Astrocyte of the spinal cord (primary cell): ENCODE measurements around the gene SLC19A1.

Source experiments
- DNase-seq: peaks from one replicate; pipeline ENCODE4 v3.0.0; 2011; ENCODE audit warnings: low read depth, low spot score
- H3K4me3 ChIP-seq: 2 replicates; pipeline ENCODE4 v1.5.1; 2011; ENCODE audit warnings: low read depth, mild to moderate bottlenecking, low read length, moderate library complexity
- in situ Hi-C: cut with HindIII; loops from 2 replicates; pipeline ENCODE4 v1.10.0; 2017; ENCODE audit warnings: low sequenced_read_pairs
- TF ChIP-seq, protein P1 (sequence below): IDR thresholded peaks from 2 replicates; pipeline ENCODE4 v1.5.1; 2012; ENCODE audit warnings: low read depth, mild to moderate bottlenecking, low read length, inconsistent platforms

SLC19A1 gene

DNA sequence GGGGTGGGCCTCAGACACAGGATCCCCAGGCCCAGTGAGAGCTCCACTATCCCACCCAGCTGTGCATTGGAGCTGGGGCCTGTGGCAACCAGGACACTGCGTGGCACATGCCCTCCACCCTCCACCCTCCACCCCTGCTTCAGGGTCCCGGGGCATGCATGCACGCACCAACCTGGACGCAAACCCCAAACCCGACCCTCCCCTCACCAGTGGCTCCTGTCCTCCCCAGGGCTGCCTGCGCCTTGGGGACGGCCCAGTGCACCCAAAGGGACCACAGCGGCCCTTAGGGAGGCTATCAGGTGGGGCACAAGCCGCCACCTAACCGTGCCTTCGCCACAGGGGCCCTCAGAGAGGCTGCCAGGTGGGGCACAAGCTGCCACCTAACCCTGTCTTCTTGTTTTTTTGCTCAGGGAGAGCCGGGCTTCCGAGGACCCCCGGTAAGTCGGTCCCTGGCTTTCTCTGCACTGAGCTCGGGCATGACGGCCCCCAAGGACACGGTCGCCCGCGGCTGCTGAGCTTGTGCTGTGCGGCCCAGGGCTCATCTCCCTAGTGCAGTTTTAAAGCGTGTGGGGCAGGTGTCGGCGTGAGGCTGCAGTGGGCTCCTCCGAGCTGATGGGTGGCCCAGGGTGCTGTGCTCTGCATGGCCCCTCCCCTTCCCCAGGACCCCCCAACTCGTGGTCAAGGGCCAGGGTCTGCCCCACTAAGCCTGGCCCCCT lies 47.9 kb downstream of the SLC19A1 start:
- H3K4me3 ChIP-seq = no peak overlapping the region
- no peak for DNase-seq
- in situ Hi-C loops = no loop called here
- TF ChIP-seq, protein P1, sequence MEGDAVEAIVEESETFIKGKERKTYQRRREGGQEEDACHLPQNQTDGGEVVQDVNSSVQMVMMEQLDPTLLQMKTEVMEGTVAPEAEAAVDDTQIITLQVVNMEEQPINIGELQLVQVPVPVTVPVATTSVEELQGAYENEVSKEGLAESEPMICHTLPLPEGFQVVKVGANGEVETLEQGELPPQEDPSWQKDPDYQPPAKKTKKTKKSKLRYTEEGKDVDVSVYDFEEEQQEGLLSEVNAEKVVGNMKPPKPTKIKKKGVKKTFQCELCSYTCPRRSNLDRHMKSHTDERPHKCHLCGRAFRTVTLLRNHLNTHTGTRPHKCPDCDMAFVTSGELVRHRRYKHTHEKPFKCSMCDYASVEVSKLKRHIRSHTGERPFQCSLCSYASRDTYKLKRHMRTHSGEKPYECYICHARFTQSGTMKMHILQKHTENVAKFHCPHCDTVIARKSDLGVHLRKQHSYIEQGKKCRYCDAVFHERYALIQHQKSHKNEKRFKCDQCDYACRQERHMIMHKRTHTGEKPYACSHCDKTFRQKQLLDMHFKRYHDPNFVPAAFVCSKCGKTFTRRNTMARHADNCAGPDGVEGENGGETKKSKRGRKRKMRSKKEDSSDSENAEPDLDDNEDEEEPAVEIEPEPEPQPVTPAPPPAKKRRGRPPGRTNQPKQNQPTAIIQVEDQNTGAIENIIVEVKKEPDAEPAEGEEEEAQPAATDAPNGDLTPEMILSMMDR = no peak

DNA sequence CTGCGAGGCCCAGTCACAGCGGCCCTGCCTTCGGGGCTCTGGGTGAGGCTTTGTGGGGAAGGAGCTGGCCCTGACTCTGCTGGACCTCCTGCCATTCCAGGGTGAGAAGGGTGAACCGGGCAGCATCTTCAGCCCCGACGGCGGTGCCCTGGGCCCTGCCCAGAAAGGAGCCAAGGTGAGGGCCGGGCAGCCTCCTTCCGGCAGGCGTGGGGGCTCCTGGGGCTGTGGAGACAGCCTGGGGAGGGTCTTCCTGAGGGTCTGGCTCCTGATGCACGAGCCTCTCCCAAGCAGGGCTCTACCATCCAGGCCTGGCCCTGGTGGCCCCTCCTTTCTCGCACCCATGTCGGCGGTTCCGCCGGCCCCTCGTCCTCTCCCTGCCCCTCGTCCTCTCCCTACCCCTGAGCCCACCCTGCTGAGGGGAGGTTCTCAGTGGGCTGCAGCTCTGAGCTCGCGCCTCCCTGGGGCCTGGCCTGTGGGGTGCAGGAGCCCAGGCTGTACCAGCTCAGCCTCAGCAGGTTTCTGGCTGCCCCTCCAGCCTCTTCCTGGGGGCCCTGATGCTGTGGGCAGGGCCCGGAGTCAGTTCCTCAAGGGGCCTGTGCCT lies 48.7 kb downstream of the SLC19A1 start:
- TF ChIP-seq, protein P1 = no peak
- DNase-seq = no peak
- no peak overlapping the region for H3K4me3 ChIP-seq
- in situ Hi-C loops = no loop called here

DNA sequence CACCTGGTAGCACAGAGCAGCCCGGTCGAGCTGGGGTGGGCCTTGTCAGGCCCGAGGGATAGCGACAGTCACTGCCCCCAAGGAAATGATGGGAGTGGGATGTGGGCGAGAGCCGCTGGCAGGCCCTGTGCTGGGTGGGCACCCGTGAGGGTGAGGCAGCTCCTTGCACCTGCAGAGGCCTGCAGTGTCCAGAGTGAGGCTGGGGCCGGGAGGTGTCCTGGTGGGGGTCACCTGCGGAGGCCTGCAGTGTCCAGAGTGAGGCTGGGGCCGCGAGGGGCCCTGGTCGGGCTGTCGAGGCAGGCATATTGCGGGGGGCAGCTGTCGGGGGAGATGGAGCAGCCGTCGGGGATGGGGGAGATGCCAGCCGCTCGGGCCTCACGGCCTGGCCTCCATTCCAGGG lies 49.5 kb downstream of the SLC19A1 start:
- TF ChIP-seq, protein P1 = no peak
- in situ Hi-C loops = no loop called here
- DNase-seq = no peak
- H3K4me3 ChIP-seq = no peak overlapping the region

DNA sequence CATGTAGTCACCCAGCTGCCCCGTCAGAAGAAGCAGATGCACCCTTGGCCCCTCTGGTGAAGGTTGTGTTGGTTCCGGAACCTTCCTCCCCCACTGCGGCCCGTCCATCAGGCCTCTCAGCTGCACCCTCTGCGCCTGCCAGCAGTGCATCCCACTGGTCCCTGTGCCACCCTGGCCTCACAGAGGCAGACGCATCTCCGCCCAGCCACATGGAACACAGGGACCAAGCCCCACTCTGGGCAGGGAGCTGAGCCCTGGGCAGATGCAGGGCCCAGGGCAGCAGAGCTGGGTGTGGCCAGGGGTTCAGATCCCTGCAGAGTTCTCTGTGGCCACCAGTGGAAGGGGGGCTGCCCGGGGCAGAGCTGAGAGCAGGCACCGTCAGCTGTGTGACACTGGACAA lies 50.6 kb downstream of the SLC19A1 start:
- DNase-seq = no peak
- TF ChIP-seq, protein P1 = no peak
- in situ Hi-C loops = no loop called here
- no peak overlapping the region for H3K4me3 ChIP-seq

DNA sequence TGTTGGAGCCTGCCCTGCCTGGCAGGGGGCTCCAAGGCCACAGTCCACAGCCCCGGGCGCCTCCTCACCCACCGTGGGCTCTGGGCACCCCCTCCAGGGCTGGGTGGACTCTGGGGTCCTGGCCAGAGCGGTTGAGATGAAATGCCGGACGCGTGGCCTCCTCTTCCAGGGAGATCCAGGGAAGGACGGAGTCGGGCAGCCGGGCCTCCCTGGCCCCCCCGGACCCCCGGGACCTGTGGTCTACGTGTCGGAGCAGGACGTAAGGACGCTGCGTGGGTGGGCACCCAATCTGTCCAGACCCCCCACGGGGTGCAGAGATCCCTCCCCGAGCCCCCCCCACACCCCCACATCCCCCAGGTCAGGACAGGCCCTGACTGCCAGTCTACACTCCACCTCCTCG lies 51.2 kb downstream of the SLC19A1 start:
- TF ChIP-seq, protein P1 = no peak
- in situ Hi-C loops = no loop called here
- no peak overlapping the region for H3K4me3 ChIP-seq
- no peak for DNase-seq

DNA sequence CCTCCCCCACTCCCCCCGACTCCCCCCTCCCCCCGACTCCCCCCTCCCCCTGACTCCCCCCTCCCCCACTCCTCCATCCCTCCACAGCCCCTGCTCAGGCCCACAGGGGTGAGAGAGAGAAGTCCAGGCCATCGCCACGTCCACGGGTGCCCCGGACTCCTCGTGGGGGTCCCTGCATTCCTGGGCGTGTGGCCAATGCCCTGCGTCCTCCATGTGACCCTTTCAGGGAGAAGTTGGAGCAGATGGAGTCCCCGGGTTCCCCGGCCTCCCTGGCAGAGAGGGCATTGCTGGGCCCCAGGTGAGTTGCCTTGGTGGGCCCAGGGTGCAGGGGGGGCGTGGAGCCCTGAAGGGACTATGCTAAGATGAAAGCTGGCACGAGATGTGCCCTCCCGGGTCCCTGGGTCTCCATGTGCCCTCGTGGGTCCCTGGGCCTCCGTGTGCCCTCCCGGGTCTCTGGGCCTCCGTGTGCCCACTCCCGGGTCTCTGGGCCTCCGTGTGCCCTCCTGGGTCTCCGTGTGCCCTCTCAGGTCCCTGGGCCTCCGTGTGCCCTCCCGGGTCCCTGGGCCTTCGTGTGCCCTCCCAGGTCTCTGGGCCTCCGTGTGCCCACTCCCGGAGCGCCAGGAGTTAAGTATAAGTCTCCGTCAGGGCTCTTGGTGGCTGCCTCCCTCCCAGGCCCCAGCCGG lies 52.0 kb downstream of the SLC19A1 start:
- H3K4me3 ChIP-seq = no peak overlapping the region
- TF ChIP-seq, protein P1 = no peak
- DNase-seq = no peak
- in situ Hi-C loops = no loop called here
